Testis (tissue), 2 donors: Measurements from ENCODE around the gene ADAMTS10.

ENCODE experiments used
- POLR2A ChIP-seq: fragments of 450-650 bp; IDR thresholded peaks from one replicate; pipeline ENCODE4 v1.6.1; 2017; ENCODE audit warnings: antibody characterized with exemption, mild to moderate bottlenecking, moderate library complexity
- TF ChIP-seq, protein P1 (sequence below), 3 experiments: fragments of 450-650 bp in 2 of 3; fragments of 200-600 bp in 1 of 3; sonication (generic) in 1 of 3; IDR thresholded peaks; one replicate each; pipeline ENCODE4 v1.5.1; 2016 to 2019; ENCODE audit warnings: antibody characterized with exemption in 3 of 3, mild to moderate bottlenecking in 2 of 3, moderate library complexity in 1 of 3

DNA sequence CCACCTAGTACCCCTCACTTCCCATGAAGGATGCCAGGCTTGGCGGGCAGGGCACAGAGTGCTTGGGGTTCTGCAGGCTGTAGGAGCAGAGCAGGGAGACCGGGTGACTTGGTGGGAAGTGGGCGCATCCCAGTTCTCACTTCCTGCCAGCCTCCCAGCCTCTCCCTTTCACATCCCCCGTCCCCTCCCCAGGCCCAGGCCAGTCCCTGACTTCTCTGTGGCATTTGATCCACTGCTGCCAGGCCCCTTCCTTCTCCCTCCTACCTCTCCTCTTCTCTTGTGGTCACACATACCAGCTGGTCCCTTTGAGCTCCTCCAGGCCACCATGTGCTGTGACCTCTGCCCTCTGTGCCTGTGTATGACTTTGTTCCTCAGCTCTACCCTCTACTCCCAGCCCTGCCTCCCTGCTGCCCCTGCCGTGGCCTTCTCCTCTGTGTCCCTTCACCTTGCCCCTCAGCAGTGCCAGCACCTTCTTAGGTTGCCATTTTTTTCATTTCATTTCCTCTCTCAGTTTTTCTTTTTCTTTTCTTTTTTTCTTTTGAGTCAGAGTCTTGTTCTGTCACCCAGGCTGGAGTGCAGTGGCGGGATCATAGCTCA is 52.8 kb downstream of the ADAMTS10 start:
- TF ChIP-seq, protein P1, sequence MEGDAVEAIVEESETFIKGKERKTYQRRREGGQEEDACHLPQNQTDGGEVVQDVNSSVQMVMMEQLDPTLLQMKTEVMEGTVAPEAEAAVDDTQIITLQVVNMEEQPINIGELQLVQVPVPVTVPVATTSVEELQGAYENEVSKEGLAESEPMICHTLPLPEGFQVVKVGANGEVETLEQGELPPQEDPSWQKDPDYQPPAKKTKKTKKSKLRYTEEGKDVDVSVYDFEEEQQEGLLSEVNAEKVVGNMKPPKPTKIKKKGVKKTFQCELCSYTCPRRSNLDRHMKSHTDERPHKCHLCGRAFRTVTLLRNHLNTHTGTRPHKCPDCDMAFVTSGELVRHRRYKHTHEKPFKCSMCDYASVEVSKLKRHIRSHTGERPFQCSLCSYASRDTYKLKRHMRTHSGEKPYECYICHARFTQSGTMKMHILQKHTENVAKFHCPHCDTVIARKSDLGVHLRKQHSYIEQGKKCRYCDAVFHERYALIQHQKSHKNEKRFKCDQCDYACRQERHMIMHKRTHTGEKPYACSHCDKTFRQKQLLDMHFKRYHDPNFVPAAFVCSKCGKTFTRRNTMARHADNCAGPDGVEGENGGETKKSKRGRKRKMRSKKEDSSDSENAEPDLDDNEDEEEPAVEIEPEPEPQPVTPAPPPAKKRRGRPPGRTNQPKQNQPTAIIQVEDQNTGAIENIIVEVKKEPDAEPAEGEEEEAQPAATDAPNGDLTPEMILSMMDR (IDR thresholded peaks at IDR 0.05), result no peak
- TF ChIP-seq POLR2A, result no peak
